ENCODE results near the gene ATP12A. TPM values are rescaled to one million over a fixed set of nuclear protein-coding genes. Genes with fewer than 3 reads are reported as not detected.

Gene ATP12A
- total RNA-seq, 1 donor from 2014 or later: not detected

- TF ChIP-seq, protein P1, sequence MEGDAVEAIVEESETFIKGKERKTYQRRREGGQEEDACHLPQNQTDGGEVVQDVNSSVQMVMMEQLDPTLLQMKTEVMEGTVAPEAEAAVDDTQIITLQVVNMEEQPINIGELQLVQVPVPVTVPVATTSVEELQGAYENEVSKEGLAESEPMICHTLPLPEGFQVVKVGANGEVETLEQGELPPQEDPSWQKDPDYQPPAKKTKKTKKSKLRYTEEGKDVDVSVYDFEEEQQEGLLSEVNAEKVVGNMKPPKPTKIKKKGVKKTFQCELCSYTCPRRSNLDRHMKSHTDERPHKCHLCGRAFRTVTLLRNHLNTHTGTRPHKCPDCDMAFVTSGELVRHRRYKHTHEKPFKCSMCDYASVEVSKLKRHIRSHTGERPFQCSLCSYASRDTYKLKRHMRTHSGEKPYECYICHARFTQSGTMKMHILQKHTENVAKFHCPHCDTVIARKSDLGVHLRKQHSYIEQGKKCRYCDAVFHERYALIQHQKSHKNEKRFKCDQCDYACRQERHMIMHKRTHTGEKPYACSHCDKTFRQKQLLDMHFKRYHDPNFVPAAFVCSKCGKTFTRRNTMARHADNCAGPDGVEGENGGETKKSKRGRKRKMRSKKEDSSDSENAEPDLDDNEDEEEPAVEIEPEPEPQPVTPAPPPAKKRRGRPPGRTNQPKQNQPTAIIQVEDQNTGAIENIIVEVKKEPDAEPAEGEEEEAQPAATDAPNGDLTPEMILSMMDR (conservative IDR thresholded peaks at IDR 0.05; ENCODE audit: low read depth, low read length): no peak
- DNase-seq (ENCODE audit: low read depth): no peak
- no peak overlapping the region for H3K4me3 ChIP-seq (ENCODE audit: low read depth, low read length)
These were observed 28.4 kb upstream of the ATP12A start for GRCh38 chr13:24651718-24652345.

GRCh38 chr13:24652359-24652758 lies 27.8 kb upstream of the ATP12A start:
- TF ChIP-seq, protein P1 (conservative IDR thresholded peaks at IDR 0.05; ENCODE audit: low read depth, low read length): no peak
- no peak for DNase-seq (ENCODE audit: low read depth)

GRCh38 chr13:24654741-24655140 lies 25.5 kb upstream of the ATP12A start:
- TF ChIP-seq, protein P1 (conservative IDR thresholded peaks at IDR 0.05; ENCODE audit: low read depth, low read length): no peak
- DNase-seq (ENCODE audit: low read depth): no peak

More at GRCh38 chr13:24652359-24652758, 27.8 kb upstream of the ATP12A start:
- no peak overlapping the region for H3K4me3 ChIP-seq (ENCODE audit: low read depth, low read length)

DNA sequence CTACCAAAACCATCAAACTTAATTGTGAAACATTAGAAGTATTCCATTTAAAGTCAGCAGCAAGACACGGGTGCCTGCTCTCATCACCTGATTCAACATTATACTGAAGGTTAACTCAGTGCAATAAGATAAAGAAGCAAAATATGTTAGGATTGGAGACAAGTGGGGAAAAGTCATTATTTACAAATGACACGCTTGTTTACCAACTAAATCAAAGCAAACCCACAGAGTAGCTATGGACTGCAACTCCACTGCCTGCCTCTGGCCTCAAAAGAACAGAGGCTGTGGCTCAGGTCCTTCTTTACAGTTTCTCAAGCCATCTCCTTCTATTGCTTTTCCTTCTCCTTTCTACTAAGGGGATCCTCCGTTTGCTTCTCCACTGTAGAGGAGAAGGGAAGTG lies 21.0 kb upstream of the ATP12A start:
- TF ChIP-seq, protein P1 (conservative IDR thresholded peaks at IDR 0.05; ENCODE audit: low read depth, low read length): no peak
- no peak overlapping the region for H3K4me3 ChIP-seq (ENCODE audit: low read depth, low read length)
- DNase-seq (ENCODE audit: low read depth): no peak

More at GRCh38 chr13:24654741-24655140, 25.5 kb upstream of the ATP12A start:
- H3K4me3 ChIP-seq (ENCODE audit: low read depth, low read length): no peak overlapping the region

DNA sequence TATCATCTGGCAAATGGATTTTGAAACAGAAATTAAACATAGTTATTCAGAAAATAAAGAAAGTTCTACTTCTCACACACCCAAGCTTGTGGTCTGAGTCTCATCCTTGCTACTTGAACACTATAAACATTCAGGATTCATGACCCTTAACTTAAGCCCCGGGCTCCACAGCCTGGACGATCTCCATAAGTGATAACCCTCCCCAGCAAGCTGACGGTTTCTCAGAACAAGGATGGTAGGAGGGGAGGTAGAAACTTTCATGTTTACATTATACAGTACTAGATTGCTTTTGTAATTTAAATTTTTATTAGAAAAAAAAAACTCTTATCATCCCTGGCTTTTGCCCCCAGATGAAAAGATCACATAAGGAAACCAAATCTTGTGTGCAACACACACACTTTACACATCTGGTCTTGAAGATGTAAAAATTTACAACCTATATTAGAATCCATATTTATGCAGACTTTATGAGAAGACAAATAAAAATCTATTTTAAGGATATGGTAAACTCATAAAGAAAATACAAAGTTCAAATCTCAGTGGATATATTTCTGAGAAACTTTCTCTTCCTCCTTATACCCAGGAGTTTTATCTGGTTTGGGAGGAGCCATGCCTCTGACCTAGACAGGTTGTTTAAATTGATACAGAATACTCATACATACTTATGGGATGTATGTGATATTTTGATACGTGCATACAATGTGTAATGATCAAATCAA lies 20.0 kb upstream of the ATP12A start:
- no peak overlapping the region for H3K4me3 ChIP-seq (ENCODE audit: low read depth, low read length)
- no peak for DNase-seq (ENCODE audit: low read depth)
- TF ChIP-seq, protein P1 (conservative IDR thresholded peaks at IDR 0.05; ENCODE audit: low read depth, low read length): no peak

- H3K4me3 ChIP-seq (ENCODE audit: low read depth, low read length): no peak overlapping the region
- no peak for DNase-seq (ENCODE audit: low read depth)
These were observed 18.5 kb upstream of the ATP12A start for GRCh38 chr13:24661713-24662112.

More at GRCh38 chr13:24661713-24662112, 18.5 kb upstream of the ATP12A start:
- TF ChIP-seq, protein P1 (conservative IDR thresholded peaks at IDR 0.05; ENCODE audit: low read depth, low read length): no peak

Measured in epithelial cell of proximal tubule (primary cell).